H9 (cell line): ENCODE data around the gene GSN. TPM values are rescaled to one million over a fixed set of nuclear protein-coding genes. Genes with fewer than 3 reads are reported as not detected.

Experiments
- DNase-seq: peaks from one replicate; pipeline ENCODE4 v3.0.0-alpha.2; 2017
- H2AFZ ChIP-seq: one replicate; pipeline ENCODE4 v1.6.1; 2013; ENCODE audit warnings: mild to moderate bottlenecking, low read length, control low read depth, moderate library complexity
- H2AK5ac ChIP-seq: 2 replicates; pipeline ENCODE4 v1.6.1; 2013; ENCODE audit warnings: low read length, control low read depth, mixed read lengths; ENCODE audit not compliant: insufficient read length
- H2BK120ac ChIP-seq: one replicate; pipeline ENCODE4 v1.6.1; 2013; ENCODE audit warnings: low read depth, mild to moderate bottlenecking, low read length, control low read depth, inconsistent platforms; ENCODE audit not compliant: poor library complexity, severe bottlenecking
- H2BK12ac ChIP-seq: 2 replicates; pipeline ENCODE4 v1.6.1; 2013; ENCODE audit warnings: low read length, control low read depth, mixed read lengths, low read depth; ENCODE audit not compliant: insufficient read length
- H2BK15ac ChIP-seq: 2 replicates; pipeline ENCODE4 v1.6.1; 2013; ENCODE audit warnings: low read depth, low read length, control low read depth
- H2BK20ac ChIP-seq: one replicate; pipeline ENCODE4 v1.6.1; 2013; ENCODE audit warnings: low read depth, mild to moderate bottlenecking, low read length, control low read depth, inconsistent platforms; ENCODE audit not compliant: poor library complexity, severe bottlenecking
- H2BK5ac ChIP-seq: 2 replicates; pipeline ENCODE4 v1.6.1; 2013; ENCODE audit warnings: low read length, control low read depth, mixed read lengths; ENCODE audit not compliant: insufficient read length
- H3K14ac ChIP-seq: 2 replicates; pipeline ENCODE4 v1.6.1; 2013; ENCODE audit warnings: low read length, control low read depth; ENCODE audit not compliant: insufficient read depth
- H3K18ac ChIP-seq: 2 replicates; pipeline ENCODE4 v1.6.1; 2013; ENCODE audit warnings: low read depth, mild to moderate bottlenecking, mixed read lengths, low read length, control low read depth; ENCODE audit not compliant: insufficient read length
- H3K23ac ChIP-seq: 2 replicates; pipeline ENCODE4 v1.6.1; 2013; ENCODE audit warnings: low read length, control low read depth, mixed read lengths, low read depth; ENCODE audit not compliant: insufficient read length
- H3K23me2 ChIP-seq: 2 replicates; pipeline ENCODE4 v1.6.1; 2013; ENCODE audit warnings: low read depth, mild to moderate bottlenecking, mixed read lengths, low read length, control low read depth; ENCODE audit not compliant: insufficient read length, poor library complexity, severe bottlenecking
- H3K27ac ChIP-seq: 2 replicates; pipeline ENCODE4 v1.5.1; 2013; ENCODE audit warnings: low read length, control low read depth, mixed read lengths, low read depth; ENCODE audit not compliant: insufficient read length
- H3K27me3 ChIP-seq: 2 replicates; pipeline ENCODE4 v1.6.1; 2013; ENCODE audit warnings: low read length, control low read depth, inconsistent platforms; ENCODE audit not compliant: insufficient read depth
- H3K4ac ChIP-seq: 2 replicates; pipeline ENCODE4 v1.6.1; 2013; ENCODE audit warnings: low read depth, mild to moderate bottlenecking, control low read depth, inconsistent platforms, low read length, moderate library complexity
- H3K4me1 ChIP-seq: 2 replicates; pipeline ENCODE4 v1.6.1; 2013; ENCODE audit warnings: low read length, control low read depth, inconsistent platforms; ENCODE audit not compliant: insufficient read depth
- H3K4me2 ChIP-seq: 2 replicates; pipeline ENCODE4 v1.6.1; 2013; ENCODE audit warnings: low read length, control low read depth, mixed read lengths; ENCODE audit not compliant: insufficient read length, insufficient read depth
- H3K56ac ChIP-seq: 2 replicates; pipeline ENCODE4 v1.6.1; 2013; ENCODE audit warnings: low read depth, mild to moderate bottlenecking, mixed read lengths, low read length, control low read depth; ENCODE audit not compliant: insufficient read length
- H3K79me1 ChIP-seq: 2 replicates; pipeline ENCODE4 v1.6.1; 2013; ENCODE audit warnings: low read depth, mild to moderate bottlenecking, moderate library complexity, low read length, control low read depth, inconsistent platforms; ENCODE audit not compliant: insufficient read depth, poor library complexity, severe bottlenecking
- H3K79me2 ChIP-seq: 2 replicates; pipeline ENCODE4 v1.6.1; 2013; ENCODE audit warnings: low read length, control low read depth, inconsistent platforms; ENCODE audit not compliant: insufficient read depth
- H3K9ac ChIP-seq: 2 replicates; pipeline ENCODE4 v1.6.1; 2013; ENCODE audit warnings: low read length, control low read depth, mixed read lengths; ENCODE audit not compliant: insufficient read length; ENCODE audit errors: extremely low read depth
- H3K9me3 ChIP-seq: one replicate; pipeline ENCODE4 v1.6.1; 2013; ENCODE audit warnings: low read depth, low read length, inconsistent platforms; ENCODE audit not compliant: control insufficient read depth
- H3T11ph ChIP-seq: one replicate; pipeline ENCODE4 v1.6.1; 2013; ENCODE audit warnings: mild to moderate bottlenecking, low read length, control low read depth, inconsistent platforms
- H4K20me1 ChIP-seq: one replicate; pipeline ENCODE4 v1.6.1; 2013; ENCODE audit not compliant: control insufficient read depth, insufficient read length, insufficient read depth
- H4K5ac ChIP-seq: 2 replicates; pipeline ENCODE4 v1.6.1; 2013; ENCODE audit warnings: low read depth, mild to moderate bottlenecking, mixed read lengths, low read length, control low read depth; ENCODE audit not compliant: insufficient read length
- H4K8ac ChIP-seq: replicated peaks from 2 replicates; pipeline ENCODE4 v1.6.1; 2013; ENCODE audit warnings: low read length, control low read depth, mixed read lengths, low read depth; ENCODE audit not compliant: insufficient read length
- H4K91ac ChIP-seq: 2 replicates; pipeline ENCODE4 v1.6.1; 2013; ENCODE audit warnings: low read depth, mild to moderate bottlenecking, moderate library complexity, mixed read lengths, low read length, control low read depth; ENCODE audit not compliant: insufficient read length
- H3K27ac Mint-ChIP-seq, 3 experiments: 2 replicates in 2 of 3; 3 replicates in 1 of 3; pipeline ENCODE4 v1.8.0; 2020 to 2021; ENCODE audit warnings: mixed read lengths in 3 of 3, mild to moderate bottlenecking in 1 of 3, moderate library complexity in 1 of 3
- H3K27me3 Mint-ChIP-seq: 2 replicates; pipeline ENCODE4 v1.8.0; 2021; ENCODE audit warnings: low read depth, mild to moderate bottlenecking, moderate library complexity, mixed read lengths
- H3K36me3 Mint-ChIP-seq, 3 experiments: 2 replicates in 2 of 3; 3 replicates in 1 of 3; pipeline ENCODE4 v1.8.0; 2020 to 2021; ENCODE audit warnings: low read depth in 3 of 3, mixed read lengths in 3 of 3; ENCODE audit not compliant: insufficient read depth in 1 of 3
- H3K4me1 Mint-ChIP-seq, 2 experiments: 2 replicates each; pipeline ENCODE4 v1.8.0; 2020; ENCODE audit warnings: mixed read lengths in 2 of 2
- H3K4me3 Mint-ChIP-seq, 2 experiments: 2 replicates in 1 of 2; 3 replicates in 1 of 2; pipeline ENCODE4 v1.8.0; 2020 to 2021; ENCODE audit warnings: mild to moderate bottlenecking in 2 of 2, mixed read lengths in 2 of 2, moderate library complexity in 1 of 2
- H3K9me3 Mint-ChIP-seq, 2 experiments: 2 replicates in 1 of 2; 3 replicates in 1 of 2; pipeline ENCODE4 v1.8.0; 2020; ENCODE audit warnings: mild to moderate bottlenecking in 2 of 2, mixed read lengths in 2 of 2, moderate library complexity in 1 of 2
- CTCF ChIP-seq: fragments of 200-600 bp; sonication (generic); conservative IDR thresholded peaks from 3 replicates; pipeline ENCODE4 v1.8.0; 2021; ENCODE audit warnings: antibody characterized with exemption, mild to moderate bottlenecking
- WGBS: extraction: QIAGEN DNeasy Blood & Tissue Kit; methylation state at CpG from one replicate; pipeline ENCODE4 v1.1.7; 2013; ENCODE audit warnings: missing lambda C conversion rate, low lambda C conversion rate, mixed read lengths; ENCODE audit not compliant: insufficient read length; ENCODE audit errors: extremely low coverage; 5-methylcytosine and 5-hydroxymethylcytosine counted together
- total RNA-seq: library from RNA; stranded (reverse); gene quantifications from 2 replicates; pipeline ENCODE4 v1.2.1, GENCODE V29; 2021

GSN gene
- total RNA-seq, 1 experiment from 2014 or later = 14.9 TPM

GRCh38 chr9:121326130-121326838 is 58.3 kb downstream of the GSN start:
- no peak overlapping the region for H3K4me3 Mint-ChIP-seq
- Histone ChIP-seq H3K27ac (no peak overlapping the region), H2BK120ac (no peak overlapping the region), H3K79me1 (no peaks in the 10 kb centered on the region), H3K23ac (no peak overlapping the region), H2BK5ac (no peak overlapping the region), H3K23me2 (no peaks in the 10 kb centered on the region), H3K4me2 (no peak overlapping the region), H3K4ac (no peak overlapping the region), H4K91ac (no peak overlapping the region), H4K8ac (no peak overlapping the region), H2BK20ac (no peak overlapping the region), H3K18ac (no peak overlapping the region), H2AFZ (no peak overlapping the region), H3K9me3 (no peaks in the 10 kb centered on the region), H4K20me1 (no peaks in the 10 kb centered on the region), H2AK5ac (no peak overlapping the region), H2BK12ac (no peak overlapping the region), H3K27me3 (no peaks in the 10 kb centered on the region), H4K5ac (no peak overlapping the region), H3K79me2 (no peaks in the 10 kb centered on the region), H3T11ph (no peak overlapping the region), H3K14ac (no peak overlapping the region; the same call in 1 of the 2 replicates), H3K4me1 (no peaks in the 10 kb centered on the region), H3K9ac (no peak overlapping the region), H2BK15ac (no peak overlapping the region), H3K56ac (no peak overlapping the region)
- WGBS = no CpG with 5 or more reads among the region's 19 CpGs
- H3K27me3 Mint-ChIP-seq = no peaks in the 10 kb centered on the region; the same call in none of the 2 replicates
- TF ChIP-seq CTCF = no peak
- H3K36me3 Mint-ChIP-seq = peaks cover 0 to 16% (median 9%) of the 10 kb centered on the region in 3 experiments; a peak in 4 of 7 replicates
- peaks cover 0 to 9% of the 10 kb centered on the region in 2 experiments; a peak in 1 of 4 replicates for H3K4me1 Mint-ChIP-seq
- H3K9me3 Mint-ChIP-seq = no peaks in the 10 kb centered on the region
- no peak overlapping the region for H3K27ac Mint-ChIP-seq
- no peak for DNase-seq
